Activated T-cell treated with anti-CD3 and anti-CD28 coated beads, Interleukin-2, amount 50 U/mL, for 72 hours (primary cell): ENCODE measurements around the gene KRTAP4-8. TPM values are rescaled to one million over a fixed set of nuclear protein-coding genes. Genes with fewer than 3 reads are reported as not detected.
"Not testable (repeated sequence)": the region's sequence is repeated elsewhere in the genome, so short reads cannot be mapped to it uniquely, and the experiment has no call there.

Source experiments
- ATAC-seq, 2 donors: fragments of 150-1000 bp; cut with Tn5 transposase; replicated peaks in 1 of 2; 2 replicates each; pipeline ENCODE4 v1.10.0; 2021; ENCODE audit warnings: moderate library complexity in 2 of 2, mild to moderate bottlenecking in 1 of 2
- DNase-seq, 2 donors: peaks; one replicate each; pipeline ENCODE4 v3.0.0; 2021 to 2022; ENCODE audit warnings: mixed read lengths in 1 of 2
- H3K27ac Mint-ChIP-seq: one replicate; pipeline ENCODE4 v1.8.0; 2022; ENCODE audit warnings: mild to moderate bottlenecking, moderate library complexity, mixed read lengths
- H3K27me3 Mint-ChIP-seq: one replicate; pipeline ENCODE4 v1.8.0; 2022; ENCODE audit warnings: low read depth, mixed read lengths
- H3K36me3 Mint-ChIP-seq, 2 donors: one replicate each; pipeline ENCODE4 v1.8.0; 2022; ENCODE audit warnings: mixed read lengths in 2 of 2, mild to moderate bottlenecking in 1 of 2; ENCODE audit not compliant: insufficient read depth in 2 of 2
- H3K4me1 Mint-ChIP-seq: one replicate; pipeline ENCODE4 v1.8.0; 2022; ENCODE audit warnings: low read depth, mixed read lengths
- H3K4me3 Mint-ChIP-seq, 2 donors: one replicate each; pipeline ENCODE4 v1.8.0; 2022; ENCODE audit warnings: mild to moderate bottlenecking in 2 of 2, mixed read lengths in 2 of 2, moderate library complexity in 2 of 2
- H3K9me3 Mint-ChIP-seq, 2 donors: one replicate each; pipeline ENCODE4 v1.8.0; 2022; ENCODE audit warnings: mixed read lengths in 2 of 2
- total RNA-seq, 2 donors: library from RNA; stranded (reverse); gene quantifications; one replicate each; pipeline ENCODE4 v1.2.3, GENCODE V29; 2022

KRTAP4-8 gene
- total RNA-seq, 2 donors from 2014 or later, result not detected

DNA sequence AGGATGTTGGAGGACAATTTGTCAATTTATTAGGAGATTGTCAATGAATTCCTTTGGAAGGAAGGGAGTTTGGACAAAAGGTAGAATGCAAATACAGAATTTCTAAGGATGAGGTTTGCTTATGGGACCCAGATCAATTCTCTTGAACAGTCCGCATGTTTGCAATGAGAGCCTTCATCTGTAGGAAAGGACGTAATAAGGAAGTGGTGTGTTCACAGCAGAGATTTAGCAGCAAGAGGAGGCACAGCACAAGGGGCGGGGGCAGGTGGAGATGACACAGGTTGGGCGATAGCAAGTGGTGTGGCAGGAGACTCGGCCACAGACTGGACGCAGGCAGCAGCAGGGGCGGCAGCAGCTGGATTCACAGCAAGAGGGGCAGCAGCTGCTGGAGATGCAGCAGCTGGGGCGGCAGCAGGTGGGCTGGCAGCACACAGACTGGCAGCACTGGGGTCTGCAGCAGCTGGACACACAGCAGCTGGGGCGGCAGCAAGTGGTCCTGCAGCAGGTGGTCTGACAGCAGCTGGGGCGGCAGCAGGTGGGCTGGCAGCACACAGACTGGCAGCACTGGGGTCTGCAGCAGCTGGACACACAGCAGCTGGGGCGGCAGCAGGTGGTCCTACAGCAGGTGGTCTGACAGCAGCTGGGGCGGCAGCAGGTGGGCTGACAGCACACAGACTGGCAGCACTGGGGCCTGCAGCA is 25.5 kb upstream of the KRTAP4-8 start:
- peaks cover 33% of the 10 kb centered on the region for H3K4me1 Mint-ChIP-seq
- ATAC-seq, H3K9me3 Mint-ChIP-seq, H3K36me3 Mint-ChIP-seq, H3K27ac Mint-ChIP-seq, H3K27me3 Mint-ChIP-seq, DNase-seq: not testable (repeated sequence)
- peak overlapping the region; percentile 2 to 18 for H3K4me3 Mint-ChIP-seq

DNA sequence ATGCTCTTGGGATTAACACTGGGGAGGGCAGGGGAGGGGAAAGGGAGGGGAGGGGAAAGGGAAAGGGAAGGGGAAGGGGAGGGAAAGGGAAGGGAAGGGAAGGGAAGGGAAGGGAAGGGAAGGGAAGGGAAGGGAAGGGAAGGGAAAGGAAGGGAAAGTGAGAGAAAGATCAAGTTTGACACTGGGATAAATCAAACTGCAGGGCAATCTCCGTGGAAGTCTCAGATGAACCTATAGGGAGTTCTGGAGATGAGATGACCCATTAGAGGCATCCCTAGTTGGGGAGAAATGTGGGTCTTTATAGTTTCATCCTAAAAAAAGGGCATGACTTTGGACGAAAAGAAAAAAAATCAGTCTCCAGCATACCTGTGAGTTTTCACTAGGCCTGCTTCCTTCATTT is 23.8 kb upstream of the KRTAP4-8 start:
- Mint-ChIP-seq H3K4me1 (peaks cover 33% of the 10 kb centered on the region), H3K9me3 (peaks cover 2% of the 10 kb centered on the region in 2 donors), H3K27ac (no peak overlapping the region), H3K36me3 (no peaks in the 10 kb centered on the region), H3K27me3 (no peaks in the 10 kb centered on the region), H3K4me3 (no peak overlapping the region)
- DNase-seq, result no peak
- ATAC-seq, result no peak

DNA sequence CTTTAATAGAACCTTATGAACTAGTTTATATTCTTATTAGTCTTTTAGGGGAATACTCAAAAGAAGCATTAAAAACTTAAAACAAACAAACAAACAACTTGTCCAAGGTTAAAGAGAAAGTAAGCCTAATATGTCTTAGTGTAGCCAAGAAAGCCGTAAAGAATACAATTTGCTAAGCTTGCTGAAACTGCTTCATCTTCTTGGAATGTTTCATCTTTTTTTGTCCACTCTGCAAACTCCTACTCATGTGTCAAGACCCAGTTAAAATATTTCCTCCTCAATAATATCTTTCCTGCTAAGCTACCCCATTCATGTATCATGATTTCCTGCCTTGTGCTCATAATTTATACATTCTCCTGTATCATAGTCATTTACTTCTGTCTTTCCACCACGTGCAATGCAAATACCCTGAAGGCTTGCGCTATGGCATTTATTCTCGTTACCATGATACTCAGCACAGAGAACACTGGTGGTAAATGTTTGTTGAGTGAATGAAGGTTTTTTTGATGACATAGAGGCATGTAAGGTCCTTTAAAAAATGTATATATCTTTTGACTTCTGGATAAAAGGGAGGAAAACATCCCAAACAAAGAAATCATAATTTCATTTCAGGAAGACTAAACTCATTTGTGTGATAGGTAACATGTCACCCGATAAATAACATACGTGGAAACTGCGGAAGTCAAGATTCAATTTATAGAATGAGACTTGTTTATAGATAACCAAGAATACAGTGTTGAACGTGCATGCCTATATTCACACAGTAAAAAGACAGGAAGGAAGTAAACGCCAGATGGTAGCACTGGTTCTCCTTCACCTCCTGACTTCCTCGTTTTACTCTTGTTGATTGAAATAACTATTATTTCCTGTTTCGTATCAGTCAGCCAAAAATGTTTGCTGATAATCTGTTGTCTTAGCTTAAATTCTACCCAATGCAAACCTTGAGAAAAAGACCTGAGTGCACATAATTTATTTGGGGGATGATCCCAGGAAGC is 22.1 kb upstream of the KRTAP4-8 start:
- H3K4me1 Mint-ChIP-seq, result peaks cover 27% of the 10 kb centered on the region
- H3K27ac Mint-ChIP-seq, result peak overlapping the region; percentile 83
- not testable (repeated sequence) for DNase-seq, H3K36me3 Mint-ChIP-seq, H3K27me3 Mint-ChIP-seq, ATAC-seq, H3K9me3 Mint-ChIP-seq
- peak overlapping the region; percentile 45 to 57 for H3K4me3 Mint-ChIP-seq

DNA sequence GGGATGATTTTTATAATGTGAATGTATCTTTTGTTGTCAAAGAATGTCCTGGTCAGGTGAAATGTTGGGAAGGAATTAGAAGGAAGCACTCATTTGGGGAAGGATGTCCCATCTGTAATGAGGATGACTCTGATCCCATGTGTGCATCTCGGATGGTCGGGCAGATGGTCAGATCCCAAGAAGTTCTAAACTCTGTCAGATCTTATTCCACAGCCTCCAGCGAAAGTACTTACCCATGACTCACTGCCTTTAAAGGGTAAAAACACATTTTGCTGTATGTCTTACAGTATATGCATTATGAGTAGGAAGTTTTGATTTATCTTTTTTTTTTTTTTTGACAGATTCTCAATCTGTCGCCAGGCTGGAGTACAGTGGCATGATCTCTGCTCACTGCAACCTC is 20.8 kb upstream of the KRTAP4-8 start:
- ATAC-seq, result no peak
- no peaks in the 10 kb centered on the region for H3K36me3 Mint-ChIP-seq
- no peak overlapping the region for H3K27ac Mint-ChIP-seq
- H3K9me3 Mint-ChIP-seq, result peaks cover 2% of the 10 kb centered on the region in 2 donors
- DNase-seq, result no peak
- H3K27me3 Mint-ChIP-seq, result no peaks in the 10 kb centered on the region
- H3K4me1 Mint-ChIP-seq, result peaks cover 20% of the 10 kb centered on the region
- no peak overlapping the region for H3K4me3 Mint-ChIP-seq

DNA sequence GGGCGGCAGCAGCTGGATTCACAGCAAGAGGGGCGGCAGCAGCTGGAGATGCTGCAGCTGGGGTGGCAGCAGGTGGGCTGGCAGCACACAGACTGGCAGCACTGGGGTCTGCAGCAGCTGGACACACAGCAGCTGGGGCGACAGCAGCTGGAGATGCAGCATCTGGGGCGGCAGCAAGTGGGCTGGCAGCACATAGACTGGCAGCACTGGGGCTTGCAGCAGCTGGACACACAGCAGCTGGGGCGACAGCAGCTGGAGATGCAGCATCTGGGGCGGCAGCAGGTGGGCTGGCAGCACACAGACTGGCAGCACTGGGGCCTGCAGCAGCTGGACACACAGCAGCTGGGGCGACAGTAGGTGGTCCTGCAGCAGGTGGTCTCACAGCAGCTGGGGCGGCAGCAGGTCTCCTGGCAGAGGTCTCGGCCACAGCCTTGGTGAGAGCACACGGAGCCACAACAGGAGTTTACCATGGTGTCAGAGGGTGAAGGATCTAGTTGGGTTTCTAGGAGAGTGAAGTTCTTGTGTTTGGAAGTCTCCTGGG is 20.0 kb upstream of the KRTAP4-8 start, which contains the start of gene KRTAP4-11:
TSS of gene KRTAP4-11 (minus strand) at position 528 of the 541 bp plus-strand sequence. CDS start at position 470, 58 bp downstream.
- not testable (repeated sequence) for DNase-seq, H3K4me3 Mint-ChIP-seq, H3K27ac Mint-ChIP-seq, ATAC-seq, H3K36me3 Mint-ChIP-seq, H3K9me3 Mint-ChIP-seq, H3K27me3 Mint-ChIP-seq
- peaks cover 13% of the 10 kb centered on the region for H3K4me1 Mint-ChIP-seq

DNA sequence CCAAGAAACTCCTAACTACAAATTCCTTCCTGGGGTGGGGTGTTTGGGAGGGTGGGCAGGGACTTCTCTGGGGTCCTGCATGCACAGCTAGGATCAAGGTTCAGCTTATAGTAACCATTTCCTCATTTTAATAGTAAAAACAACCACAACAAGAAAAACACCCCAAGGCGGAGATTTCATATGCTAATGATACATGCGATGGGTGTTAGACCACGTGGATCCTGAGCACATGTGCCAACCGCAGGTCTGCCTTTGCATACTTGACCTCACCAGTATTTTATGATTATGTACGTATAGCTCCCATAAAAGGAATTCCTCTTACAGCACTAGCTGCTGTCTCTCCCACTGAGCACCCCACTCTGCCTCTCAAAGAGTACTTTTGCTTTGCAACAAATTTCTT is 18.4 kb upstream of the KRTAP4-8 start:
- H3K4me3 Mint-ChIP-seq, result no peak overlapping the region
- peaks cover 0 to 4% of the 10 kb centered on the region in 2 donors for H3K36me3 Mint-ChIP-seq
- DNase-seq (no peak), ATAC-seq (no peak)
- peaks cover 12% of the 10 kb centered on the region for H3K4me1 Mint-ChIP-seq
- no peak overlapping the region for H3K27ac Mint-ChIP-seq
- peaks cover 0 to 2% of the 10 kb centered on the region in 2 donors for H3K9me3 Mint-ChIP-seq
- no peaks in the 10 kb centered on the region for H3K27me3 Mint-ChIP-seq

DNA sequence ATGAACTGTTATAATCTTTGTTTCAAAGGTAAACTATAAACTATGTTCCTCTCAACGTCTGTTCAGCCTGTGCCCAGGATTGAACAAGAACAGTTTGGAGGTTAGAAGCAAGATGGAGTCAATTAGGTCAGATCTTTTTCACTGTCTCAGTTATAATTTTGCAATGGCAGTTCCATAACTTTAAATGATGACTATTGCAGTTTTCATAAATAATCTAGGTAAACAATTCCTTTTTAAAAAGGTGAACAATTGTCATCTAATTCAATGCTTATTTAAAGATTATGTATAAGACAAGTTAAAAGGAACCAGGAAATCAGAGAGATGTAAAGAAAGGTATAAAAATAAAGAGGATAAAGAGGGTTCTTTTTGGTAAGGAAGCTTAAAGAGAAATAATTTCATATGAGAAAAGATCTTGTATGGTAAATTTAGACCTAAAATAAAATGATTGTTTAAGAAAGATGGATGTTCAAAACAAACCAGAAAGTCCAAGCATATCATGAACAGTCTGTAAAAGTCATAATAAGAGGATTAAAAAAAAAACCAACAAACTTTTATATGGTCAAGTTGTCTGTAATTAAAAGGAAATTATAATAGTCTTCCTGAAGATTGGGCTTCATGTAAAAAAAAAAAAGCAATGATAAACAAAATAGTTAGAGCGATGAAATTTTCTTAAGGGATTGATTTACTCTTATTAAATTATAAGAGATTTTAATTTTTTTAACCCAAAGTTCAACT is 13.4 kb upstream of the KRTAP4-8 start:
- Mint-ChIP-seq H3K27me3 (peaks cover under 1% of the 10 kb centered on the region), H3K4me3 (no peak overlapping the region), H3K27ac (no peak overlapping the region), H3K4me1 (no peaks in the 10 kb centered on the region), H3K36me3 (peaks cover 0 to 7% of the 10 kb centered on the region in 2 donors), H3K9me3 (peaks cover 0 to 2% of the 10 kb centered on the region in 2 donors)
- no peak for DNase-seq
- no peak for ATAC-seq

DNA sequence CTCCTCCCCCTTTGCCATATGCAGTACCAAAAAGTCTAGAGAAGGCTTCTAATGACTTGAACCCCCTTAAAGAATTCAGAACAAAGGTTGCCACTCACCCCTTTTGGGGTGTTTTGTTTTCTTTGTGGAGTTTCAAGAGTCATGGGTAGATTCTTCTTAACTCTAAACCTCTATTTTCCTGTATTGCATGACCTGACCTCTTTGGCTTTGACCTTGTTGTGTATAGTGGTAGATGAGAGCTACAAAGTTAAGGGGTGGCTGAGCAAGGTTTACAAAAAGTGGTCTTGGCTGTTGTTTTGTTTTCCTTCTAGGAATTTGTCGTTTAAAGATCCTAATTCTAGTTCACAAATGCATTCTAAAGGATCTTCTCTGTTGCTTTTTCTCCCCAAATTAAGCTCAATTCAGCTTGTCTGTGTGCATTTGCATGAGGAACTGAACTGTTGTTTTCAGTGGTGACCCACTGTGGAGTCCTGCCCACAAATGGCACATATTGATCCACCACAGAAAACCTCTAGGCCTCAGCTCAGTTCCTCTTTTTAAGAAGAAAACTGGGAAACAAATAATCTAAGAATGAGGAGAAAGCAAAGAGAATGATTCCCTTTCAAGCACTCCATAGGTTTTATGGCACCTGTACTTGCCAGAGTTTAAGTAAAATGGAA is 10.9 kb upstream of the KRTAP4-8 start:
- not testable (repeated sequence) for H3K27ac Mint-ChIP-seq, H3K36me3 Mint-ChIP-seq, ATAC-seq, DNase-seq, H3K9me3 Mint-ChIP-seq, H3K4me1 Mint-ChIP-seq, H3K27me3 Mint-ChIP-seq
- peak overlapping the region in 1 of 2 donors; percentile 8 for H3K4me3 Mint-ChIP-seq

DNA sequence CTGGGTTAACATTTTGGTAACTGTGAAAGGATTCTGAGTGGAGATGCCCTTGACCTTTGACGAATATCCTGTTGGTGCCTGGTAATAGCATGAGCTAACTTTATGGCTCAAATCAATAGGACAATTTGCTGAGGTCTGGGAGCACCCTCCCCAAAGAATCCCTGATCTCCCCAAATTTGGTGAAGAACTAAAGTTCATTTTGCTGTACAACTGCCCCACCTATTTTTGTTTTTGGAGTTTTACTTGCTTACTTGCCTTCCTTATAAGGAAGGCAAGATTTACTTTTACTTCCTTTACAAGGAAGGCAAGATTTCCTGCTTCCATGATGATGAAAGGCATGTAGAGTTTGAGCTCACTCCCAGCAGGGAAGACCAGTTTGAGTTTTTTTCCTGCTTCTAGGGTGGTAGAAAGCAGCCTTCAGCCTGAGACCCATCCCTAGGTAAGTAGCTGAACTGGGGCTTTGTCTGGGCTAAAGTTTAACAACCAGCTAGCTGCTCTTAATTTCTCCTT is 10.1 kb upstream of the KRTAP4-8 start:
- Mint-ChIP-seq H3K4me1 (no peaks in the 10 kb centered on the region), H3K9me3 (peaks cover 0 to under 1% of the 10 kb centered on the region in 2 donors), H3K27me3 (peaks cover 6% of the 10 kb centered on the region), H3K4me3 (peak overlapping the region in 1 of 2 donors; percentile 8), H3K36me3 (peaks cover 0 to 6% of the 10 kb centered on the region in 2 donors), H3K27ac (no peak overlapping the region)
- ATAC-seq (no peak), DNase-seq (no peak)

DNA sequence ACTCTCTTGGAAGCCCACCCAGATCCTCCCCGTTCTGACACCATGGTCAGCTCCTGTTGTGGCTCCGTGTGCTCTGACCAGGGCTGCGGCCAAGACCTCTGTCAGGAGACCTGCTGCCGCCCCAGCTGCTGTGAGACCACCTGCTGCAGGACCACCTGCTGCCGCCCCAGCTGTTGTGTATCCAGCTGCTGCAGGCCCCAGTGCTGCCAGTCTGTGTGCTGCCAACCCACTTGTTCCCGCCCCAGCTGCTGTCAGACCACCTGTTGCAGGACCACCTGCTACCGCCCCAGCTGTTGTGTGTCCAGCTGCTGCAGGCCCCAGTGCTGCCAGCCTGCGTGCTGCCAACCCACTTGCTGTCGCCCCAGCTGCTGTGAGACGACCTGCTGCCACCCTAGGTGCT is 7.4 kb upstream of the KRTAP4-8 start, which contains the start of gene KRTAP4-9:
TSS of gene KRTAP4-9 (plus strand) at position 43 of the 400 bp plus-strand sequence. CDS start at position 43, 0 bp downstream.
- H3K4me3 Mint-ChIP-seq, DNase-seq, H3K27me3 Mint-ChIP-seq, H3K9me3 Mint-ChIP-seq, ATAC-seq, H3K27ac Mint-ChIP-seq, H3K4me1 Mint-ChIP-seq, H3K36me3 Mint-ChIP-seq: not testable (repeated sequence)

DNA sequence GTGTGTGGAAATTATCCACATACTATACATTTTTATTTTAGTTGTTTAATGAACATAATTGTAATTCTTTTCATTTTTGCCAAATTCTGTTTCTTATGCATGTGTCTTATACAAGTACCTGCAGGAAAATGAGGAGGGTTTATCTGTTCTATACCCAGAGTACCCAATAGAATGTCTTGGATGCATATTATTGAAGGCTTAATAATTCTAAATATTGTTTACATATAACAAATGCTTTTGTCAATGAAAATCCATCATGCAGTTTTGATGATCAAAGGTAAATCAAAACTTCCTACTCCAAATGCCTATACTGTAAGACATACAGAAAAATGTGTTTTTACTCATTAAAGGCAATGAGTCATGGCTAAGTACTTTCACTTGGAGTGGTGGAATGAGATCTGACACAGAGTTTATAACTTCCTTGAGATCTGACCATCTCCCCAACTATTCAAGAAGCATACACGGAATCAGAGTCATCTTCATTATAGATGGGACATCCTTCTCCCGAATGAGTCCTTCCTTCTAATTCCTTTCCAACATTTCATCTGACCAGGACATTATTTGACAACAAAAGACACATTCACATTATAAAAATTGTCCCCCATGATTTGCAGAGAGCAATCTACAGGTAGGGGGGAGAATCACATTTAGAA is 6.6 kb upstream of the KRTAP4-8 start:
- not testable (repeated sequence) for H3K9me3 Mint-ChIP-seq, H3K4me1 Mint-ChIP-seq, H3K36me3 Mint-ChIP-seq, H3K27ac Mint-ChIP-seq, H3K4me3 Mint-ChIP-seq, DNase-seq
- ATAC-seq, result peak in 1 of 2 donors; percentile 38
- peaks cover 11% of the 10 kb centered on the region for H3K27me3 Mint-ChIP-seq
